ENCODE measurements around the gene NANOG. TPM values are rescaled to one million over a fixed set of nuclear protein-coding genes. Genes with fewer than 3 reads are reported as not detected.
"Not testable (repeated sequence)": the region's sequence is repeated elsewhere in the genome, so short reads cannot be mapped to it uniquely, and the experiment has no call there.

The NANOG gene
- total RNA-seq, 1 donor from 2014 or later, result not detected

- H3K4me3 Mint-ChIP-seq, result no peak overlapping the region
- no peak overlapping the region for H3K27ac Mint-ChIP-seq
- no peaks in the 10 kb centered on the region for H3K27me3 Mint-ChIP-seq (ENCODE audit: insufficient read depth)
- no peaks in the 10 kb centered on the region for H3K4me1 Mint-ChIP-seq (ENCODE audit: low read depth)
- intact Hi-C loops (cut with micrococcal nuclease), result no loop called here
- H3K9me3 Mint-ChIP-seq, result no peaks in the 10 kb centered on the region
- DNase-seq (ENCODE audit: low spot score), result peak; percentile 3
- no peaks in the 10 kb centered on the region for H3K36me3 Mint-ChIP-seq (ENCODE audit: low read depth)
These were observed 43.0 kb downstream of the NANOG start for GRCh38 chr12:7832059-7832696.

DNA sequence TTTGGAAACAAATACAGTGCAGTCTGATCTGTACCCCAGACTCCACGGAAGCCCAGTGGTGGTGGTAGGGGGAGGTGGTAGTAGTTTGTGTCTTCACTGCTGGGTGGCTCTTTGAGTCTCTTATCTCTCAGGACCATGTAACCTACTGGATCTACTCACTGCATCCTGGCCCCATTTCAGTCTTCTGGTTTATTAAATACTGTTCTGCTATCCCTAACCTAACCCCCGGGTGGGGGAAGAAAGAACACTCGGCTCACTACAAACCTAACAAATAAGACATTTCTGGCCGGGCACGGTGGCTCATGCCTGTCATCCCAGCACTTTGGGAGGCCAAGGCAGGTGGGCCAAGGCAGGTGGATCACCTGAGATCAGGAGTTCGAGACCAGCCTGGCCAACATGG lies 44.0 kb downstream of the NANOG start:
- DNase-seq (ENCODE audit: low spot score); H3K27me3 Mint-ChIP-seq (ENCODE audit: insufficient read depth); H3K4me3 Mint-ChIP-seq; intact Hi-C loops (cut with micrococcal nuclease); H3K27ac Mint-ChIP-seq; H3K36me3 Mint-ChIP-seq (ENCODE audit: low read depth); H3K4me1 Mint-ChIP-seq (ENCODE audit: low read depth); H3K9me3 Mint-ChIP-seq: not testable (repeated sequence)

DNA sequence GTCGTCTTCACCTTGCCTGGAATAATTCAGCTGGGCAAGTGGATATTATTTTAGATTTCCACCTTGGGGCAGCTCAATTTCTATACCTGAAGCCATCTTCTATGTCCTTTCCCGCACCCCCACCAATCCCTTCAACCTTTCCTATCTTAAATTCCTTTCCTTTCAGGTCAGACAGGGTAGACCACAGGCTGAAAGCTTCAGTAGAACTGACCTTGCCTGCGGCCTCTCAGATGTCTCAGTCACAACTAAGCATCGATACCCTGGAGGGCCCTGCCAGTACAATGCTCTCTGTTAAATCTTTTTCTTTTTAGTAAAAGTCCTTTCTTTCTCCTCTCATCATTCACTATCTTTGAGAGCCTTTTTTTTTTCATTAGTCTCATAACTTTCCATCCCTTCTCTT lies 44.6 kb downstream of the NANOG start:
- no peak for DNase-seq (ENCODE audit: low spot score)
- Mint-ChIP-seq H3K4me3 (no peak overlapping the region), H3K4me1 (ENCODE audit: low read depth) (no peaks in the 10 kb centered on the region), H3K9me3 (no peaks in the 10 kb centered on the region), H3K27me3 (ENCODE audit: insufficient read depth) (peaks cover 4% of the 10 kb centered on the region), H3K36me3 (ENCODE audit: low read depth) (no peaks in the 10 kb centered on the region), H3K27ac (no peak overlapping the region)
- intact Hi-C loops (cut with micrococcal nuclease), result no loop called here

DNA sequence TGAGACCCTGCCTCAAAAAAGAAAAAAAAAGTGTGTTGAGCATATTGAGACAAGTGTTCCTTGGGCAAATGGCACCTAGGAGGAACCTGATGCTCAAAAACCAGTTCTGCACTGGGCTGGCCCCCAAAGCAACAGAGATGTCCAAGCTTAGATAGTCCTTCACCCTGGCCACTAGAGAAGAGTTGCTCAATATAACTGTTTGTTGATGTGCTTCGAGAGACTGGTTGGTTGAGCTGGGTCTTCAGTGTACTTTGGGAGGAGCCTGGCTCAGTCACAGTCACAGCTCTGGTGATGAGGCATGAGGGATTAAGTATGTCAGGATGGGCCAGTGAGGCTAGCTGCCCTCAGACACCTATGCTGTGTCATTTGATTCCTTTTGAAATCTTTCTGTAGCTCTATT lies 45.5 kb downstream of the NANOG start:
- intact Hi-C loops (cut with micrococcal nuclease), result no loop called here

DNA sequence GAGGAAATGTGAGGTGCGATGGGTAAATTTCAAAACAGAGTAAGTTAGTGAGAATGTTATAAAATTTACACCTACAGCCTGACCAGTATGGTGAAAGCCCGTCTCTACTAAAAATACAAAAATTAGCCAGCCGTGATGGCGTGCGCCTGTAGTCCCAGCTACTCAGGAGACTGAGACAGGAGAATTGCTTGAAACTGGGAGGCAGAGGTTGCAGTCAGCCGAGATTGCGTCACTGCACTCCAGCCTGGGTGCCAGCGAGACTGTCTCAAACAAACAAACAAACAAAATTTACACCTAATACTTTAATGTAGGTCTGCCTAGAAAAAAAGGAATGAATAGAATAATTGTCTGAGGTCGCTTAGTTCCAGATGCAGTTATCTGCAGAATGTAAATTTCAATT lies 45.9 kb downstream of the NANOG start:
- H3K9me3 Mint-ChIP-seq, result no peaks in the 10 kb centered on the region
- no peaks in the 10 kb centered on the region for H3K36me3 Mint-ChIP-seq (ENCODE audit: low read depth)
- H3K4me1 Mint-ChIP-seq (ENCODE audit: low read depth), result no peaks in the 10 kb centered on the region
- H3K27me3 Mint-ChIP-seq (ENCODE audit: insufficient read depth), result peaks cover 4% of the 10 kb centered on the region
- H3K27ac Mint-ChIP-seq, result no peak overlapping the region
- intact Hi-C loops (cut with micrococcal nuclease), result no loop called here
- no peak overlapping the region for H3K4me3 Mint-ChIP-seq
- DNase-seq (ENCODE audit: low spot score), result no peak

More for the DNA sequence above, 45.5 kb downstream of the NANOG start:
- H3K27ac Mint-ChIP-seq, result no peak overlapping the region
- H3K4me3 Mint-ChIP-seq, result no peak overlapping the region
- no peaks in the 10 kb centered on the region for H3K36me3 Mint-ChIP-seq (ENCODE audit: low read depth)
- H3K9me3 Mint-ChIP-seq, result no peaks in the 10 kb centered on the region
- no peaks in the 10 kb centered on the region for H3K4me1 Mint-ChIP-seq (ENCODE audit: low read depth)
- no peak for DNase-seq (ENCODE audit: low spot score)
- H3K27me3 Mint-ChIP-seq (ENCODE audit: insufficient read depth), result peaks cover 4% of the 10 kb centered on the region

DNA sequence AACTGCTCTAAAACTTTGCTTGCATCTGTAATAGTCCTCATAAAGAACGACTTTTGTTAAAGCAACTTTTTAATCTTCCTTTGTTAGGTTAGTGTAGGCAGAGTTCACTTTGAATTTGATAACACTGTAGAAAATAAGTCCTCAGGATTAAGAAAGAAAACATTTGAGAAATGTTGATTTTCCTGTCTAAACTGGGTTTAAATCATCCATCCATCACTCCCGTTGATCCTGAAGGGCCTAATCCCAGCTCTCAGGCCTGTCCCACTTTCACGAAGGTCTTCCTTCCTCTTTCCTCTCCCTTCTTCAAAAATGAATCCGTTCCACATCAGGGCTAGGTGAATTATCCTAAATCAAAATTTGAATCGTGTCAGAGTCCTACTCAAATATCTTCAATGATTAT lies 46.6 kb downstream of the NANOG start:
- no peaks in the 10 kb centered on the region for H3K36me3 Mint-ChIP-seq (ENCODE audit: low read depth)
- H3K9me3 Mint-ChIP-seq, result no peaks in the 10 kb centered on the region
- H3K27ac Mint-ChIP-seq, result no peak overlapping the region
- peaks cover 4% of the 10 kb centered on the region for H3K27me3 Mint-ChIP-seq (ENCODE audit: insufficient read depth)
- H3K4me3 Mint-ChIP-seq, result no peak overlapping the region
- intact Hi-C loops (cut with micrococcal nuclease), result no loop called here
- DNase-seq (ENCODE audit: low spot score), result no peak
- H3K4me1 Mint-ChIP-seq (ENCODE audit: low read depth), result no peaks in the 10 kb centered on the region

- no peaks in the 10 kb centered on the region for H3K9me3 Mint-ChIP-seq
- no peak overlapping the region for H3K27ac Mint-ChIP-seq
- H3K36me3 Mint-ChIP-seq (ENCODE audit: low read depth), result no peaks in the 10 kb centered on the region
- H3K27me3 Mint-ChIP-seq (ENCODE audit: insufficient read depth), result peaks cover 4% of the 10 kb centered on the region
- intact Hi-C loops (cut with micrococcal nuclease), result no loop called here
- H3K4me3 Mint-ChIP-seq, result no peak overlapping the region
- no peaks in the 10 kb centered on the region for H3K4me1 Mint-ChIP-seq (ENCODE audit: low read depth)
- no peak for DNase-seq (ENCODE audit: low spot score)
These were observed 48.2 kb downstream of the NANOG start for GRCh38 chr12:7837366-7837765.

DNA sequence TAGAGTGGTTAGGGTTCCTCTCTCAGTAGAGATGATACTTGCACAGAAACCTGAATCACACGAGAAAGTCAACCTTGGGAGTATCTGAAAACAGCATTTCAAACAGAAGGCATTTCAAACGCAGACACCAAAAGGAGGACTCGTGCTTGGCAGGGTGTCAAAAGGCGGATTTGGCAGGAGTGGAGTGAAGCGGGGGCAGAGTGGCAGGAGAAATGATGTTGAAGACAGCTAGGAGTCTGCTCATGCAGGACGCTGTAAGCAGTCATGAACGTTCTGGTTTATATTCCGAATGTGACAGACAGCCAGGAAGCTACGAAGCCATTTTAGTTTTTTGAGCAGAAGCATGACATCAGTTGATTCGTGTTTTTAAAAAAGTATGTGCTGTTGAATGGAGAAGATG lies 50.0 kb downstream of the NANOG start:
- DNase-seq (ENCODE audit: low spot score); intact Hi-C loops (cut with micrococcal nuclease): not testable (repeated sequence)

DNA sequence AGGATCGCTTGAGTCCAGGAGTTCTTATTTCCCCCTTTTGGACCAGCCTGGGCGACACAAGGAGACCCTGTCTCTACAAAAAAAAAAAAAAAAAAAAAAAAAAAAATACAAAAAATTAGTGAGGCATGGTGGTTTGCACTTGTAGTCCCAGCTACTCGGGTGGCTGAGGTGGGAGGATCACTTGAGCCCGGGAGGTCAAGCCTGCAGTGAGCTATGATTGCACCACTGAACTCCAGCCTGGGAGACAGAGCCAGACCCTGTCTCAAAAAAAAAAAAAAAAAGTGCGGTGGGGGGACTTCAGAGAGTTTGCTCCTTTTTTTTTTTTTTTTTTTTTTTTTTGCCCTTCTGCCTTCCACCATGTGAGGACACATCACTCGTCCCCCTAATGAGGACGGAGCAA lies 50.6 kb downstream of the NANOG start:
- intact Hi-C loops (cut with micrococcal nuclease), result not testable (repeated sequence)

More for the DNA sequence above, 50.0 kb downstream of the NANOG start:
- H3K4me1 Mint-ChIP-seq (ENCODE audit: low read depth); H3K36me3 Mint-ChIP-seq (ENCODE audit: low read depth); H3K4me3 Mint-ChIP-seq; H3K27ac Mint-ChIP-seq; H3K27me3 Mint-ChIP-seq (ENCODE audit: insufficient read depth); H3K9me3 Mint-ChIP-seq: not testable (repeated sequence)

DNA sequence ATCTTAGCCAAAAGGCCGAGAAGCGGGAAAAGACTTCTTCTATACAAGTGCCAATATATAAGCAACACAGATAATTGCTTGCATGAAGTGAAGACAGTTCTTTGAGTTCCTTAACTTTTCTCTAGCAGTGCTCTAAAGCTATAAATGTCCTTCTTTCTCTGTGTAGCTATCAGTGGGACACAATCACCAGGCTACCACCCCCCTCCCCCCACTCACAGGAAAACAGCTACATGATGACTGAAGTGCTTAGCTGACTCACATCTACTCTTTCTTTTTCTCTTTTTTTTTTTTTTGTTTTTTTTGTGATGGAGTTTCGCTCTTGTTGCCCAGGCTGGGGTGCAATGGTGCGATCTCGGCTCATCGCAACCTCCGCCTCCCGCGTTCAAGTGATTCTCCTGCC lies 53.2 kb downstream of the NANOG start:
- H3K4me1 Mint-ChIP-seq (ENCODE audit: low read depth); H3K27ac Mint-ChIP-seq; H3K9me3 Mint-ChIP-seq; intact Hi-C loops (cut with micrococcal nuclease); H3K36me3 Mint-ChIP-seq (ENCODE audit: low read depth); H3K27me3 Mint-ChIP-seq (ENCODE audit: insufficient read depth); H3K4me3 Mint-ChIP-seq; DNase-seq (ENCODE audit: low spot score): not testable (repeated sequence)

More for the DNA sequence above, 50.6 kb downstream of the NANOG start:
- not testable (repeated sequence) for H3K4me1 Mint-ChIP-seq (ENCODE audit: low read depth); H3K27me3 Mint-ChIP-seq (ENCODE audit: insufficient read depth); H3K4me3 Mint-ChIP-seq; H3K36me3 Mint-ChIP-seq (ENCODE audit: low read depth); H3K9me3 Mint-ChIP-seq; H3K27ac Mint-ChIP-seq; DNase-seq (ENCODE audit: low spot score)

DNA sequence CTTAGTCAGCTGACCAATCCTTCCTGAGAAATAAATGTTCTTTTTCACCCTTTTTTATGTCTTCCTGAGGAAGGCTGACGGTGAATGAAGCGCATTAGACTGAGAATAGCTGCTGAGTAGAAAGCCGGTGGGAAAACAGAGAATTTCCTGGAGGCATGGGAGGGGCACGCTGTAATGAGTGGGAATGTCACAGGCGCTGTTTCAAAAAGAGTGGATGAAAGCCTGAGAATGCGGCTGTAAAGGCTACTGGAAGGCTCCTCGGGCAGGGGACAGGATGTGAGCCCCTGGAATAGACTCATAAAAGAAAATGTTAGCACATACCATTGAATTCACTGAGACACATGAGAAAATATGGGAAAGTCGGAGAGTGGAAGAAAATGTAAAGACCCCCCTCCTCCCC lies 53.9 kb downstream of the NANOG start:
- H3K4me1 Mint-ChIP-seq (ENCODE audit: low read depth), result peaks cover 12% of the 10 kb centered on the region
- H3K4me3 Mint-ChIP-seq; H3K27me3 Mint-ChIP-seq (ENCODE audit: insufficient read depth); intact Hi-C loops (cut with micrococcal nuclease); H3K36me3 Mint-ChIP-seq (ENCODE audit: low read depth); H3K9me3 Mint-ChIP-seq; DNase-seq (ENCODE audit: low spot score): not testable (repeated sequence)
- peak overlapping the region; percentile 71 for H3K27ac Mint-ChIP-seq

- intact Hi-C loops (cut with micrococcal nuclease); H3K9me3 Mint-ChIP-seq; H3K27me3 Mint-ChIP-seq (ENCODE audit: insufficient read depth); H3K4me3 Mint-ChIP-seq; DNase-seq (ENCODE audit: low spot score); H3K36me3 Mint-ChIP-seq (ENCODE audit: low read depth): not testable (repeated sequence)
- peak overlapping the region; percentile 75 for H3K27ac Mint-ChIP-seq
- peaks cover 12% of the 10 kb centered on the region for H3K4me1 Mint-ChIP-seq (ENCODE audit: low read depth)
These were observed 54.4 kb downstream of the NANOG start for GRCh38 chr12:7843583-7843982.

DNA sequence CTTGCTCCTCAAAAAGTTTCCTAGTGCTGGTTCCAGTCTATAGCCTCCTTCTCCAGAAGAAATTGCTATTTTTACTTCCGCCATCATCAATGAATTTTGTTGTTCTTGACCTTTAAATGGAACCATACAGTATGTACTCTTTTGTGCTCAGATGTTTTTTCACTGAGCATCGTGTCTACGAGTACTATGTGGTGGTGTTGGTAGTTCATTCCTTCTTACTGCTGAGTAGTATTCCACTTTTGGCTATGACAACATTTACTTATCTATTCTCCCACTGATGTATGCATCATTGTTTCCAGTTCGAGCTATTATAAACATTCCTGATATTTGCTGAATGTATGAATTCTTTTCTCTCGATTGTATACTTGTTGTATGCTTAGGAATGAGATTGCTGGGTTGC lies 54.9 kb downstream of the NANOG start:
- Mint-ChIP-seq H3K4me3 (no peak overlapping the region), H3K9me3 (no peaks in the 10 kb centered on the region), H3K4me1 (ENCODE audit: low read depth) (peaks cover 12% of the 10 kb centered on the region), H3K36me3 (ENCODE audit: low read depth) (no peaks in the 10 kb centered on the region), H3K27me3 (ENCODE audit: insufficient read depth) (peaks cover 5% of the 10 kb centered on the region), H3K27ac (no peak overlapping the region)
- intact Hi-C loops (cut with micrococcal nuclease), result no loop called here
- no peak for DNase-seq (ENCODE audit: low spot score)
